AG04450 (cell line): ENCODE data around the gene ZDHHC16. TPM values are rescaled to one million over a fixed set of nuclear protein-coding genes. Genes with fewer than 3 reads are reported as not detected.

Experiments
- CTCF ChIA-PET: fragments of 300-600, 350-600 bp; formaldehyde crosslinking; extraction: SDS; loops from one replicate; lab custom pipeline; 2022; ENCODE audit warnings: antibody characterized with exemption, inconsistent platforms; lab: Charles Lee
- POLR2A ChIA-PET: fragments of 350-600 bp; formaldehyde crosslinking; extraction: SDS; loops from one replicate; lab custom pipeline; 2021; ENCODE audit warnings: antibody characterized with exemption, inconsistent platforms; lab: Yijun Ruan, JAX
- DNase-seq: peaks from one replicate; pipeline ENCODE4 v3.0.0-alpha.2; 2011; ENCODE audit warnings: low read depth, low spot score
- H3K27ac ChIP-seq: one replicate; pipeline ENCODE4 v1.5.1; 2012; ENCODE audit warnings: low read depth, low read length, control low read depth
- H3K27me3 ChIP-seq: one replicate; pipeline ENCODE4 v1.6.0; 2012; ENCODE audit warnings: low read length; ENCODE audit not compliant: control insufficient read depth, insufficient read depth
- H3K4me3 ChIP-seq: 2 replicates; pipeline ENCODE4 v1.5.1; 2011; ENCODE audit warnings: mild to moderate bottlenecking, low read depth, low read length, control low read depth
- H3K9me3 ChIP-seq: 2 replicates; pipeline ENCODE4 v1.5.1; 2012; ENCODE audit warnings: low read length; ENCODE audit not compliant: control insufficient read depth, insufficient read depth
- polyA plus RNA-seq: library from polyadenylated mRNA; depleted of rRNA; stranded (reverse); fragments of >200 nt; gene quantifications from 2 replicates; pipeline ENCODE4 v1.2.3, GENCODE V29; 2011
- TF ChIP-seq, protein P1 (sequence below): IDR thresholded peaks from 2 replicates; pipeline ENCODE4 v1.5.1; 2011; ENCODE audit warnings: low read depth, low read length, control low read depth, inconsistent platforms

Gene ZDHHC16
- polyA plus RNA-seq, 1 experiment: 64.5 TPM

DNA sequence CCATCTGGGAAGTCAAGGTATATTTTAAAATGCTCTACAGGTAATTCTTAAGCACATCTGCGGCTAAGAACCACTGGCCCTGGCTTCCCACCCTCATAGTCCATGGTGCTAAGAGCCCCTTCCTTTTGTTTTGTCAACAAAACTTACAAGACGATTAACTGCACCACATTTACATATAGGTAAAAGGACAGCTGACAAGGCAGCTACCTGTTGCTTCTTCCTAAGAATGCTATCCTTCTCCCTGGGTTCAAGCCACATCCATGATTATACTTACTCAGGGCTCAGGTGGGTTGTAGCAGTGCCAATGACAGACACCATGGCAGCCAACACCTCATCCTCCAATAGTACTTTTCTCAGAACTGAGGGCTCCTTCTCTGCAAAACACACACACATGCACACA is 16.3 kb downstream of the ZDHHC16 start:
- Histone ChIP-seq H3K4me3 (no peak overlapping the region), H3K27ac (peak overlapping the region; percentile 21), H3K27me3 (no peaks in the 10 kb centered on the region), H3K9me3 (no peaks in the 10 kb centered on the region)
- POLR2A ChIA-PET: no interaction called here
- DNase-seq: no peak
- CTCF ChIA-PET: interaction anchor here (0.6 to 2.9 kb wide), 2 partner anchors 82 to 91 kb away, joined by 4 to 27 read pairs; no protein-coding TSS in a partner anchor
- TF ChIP-seq, protein P1, sequence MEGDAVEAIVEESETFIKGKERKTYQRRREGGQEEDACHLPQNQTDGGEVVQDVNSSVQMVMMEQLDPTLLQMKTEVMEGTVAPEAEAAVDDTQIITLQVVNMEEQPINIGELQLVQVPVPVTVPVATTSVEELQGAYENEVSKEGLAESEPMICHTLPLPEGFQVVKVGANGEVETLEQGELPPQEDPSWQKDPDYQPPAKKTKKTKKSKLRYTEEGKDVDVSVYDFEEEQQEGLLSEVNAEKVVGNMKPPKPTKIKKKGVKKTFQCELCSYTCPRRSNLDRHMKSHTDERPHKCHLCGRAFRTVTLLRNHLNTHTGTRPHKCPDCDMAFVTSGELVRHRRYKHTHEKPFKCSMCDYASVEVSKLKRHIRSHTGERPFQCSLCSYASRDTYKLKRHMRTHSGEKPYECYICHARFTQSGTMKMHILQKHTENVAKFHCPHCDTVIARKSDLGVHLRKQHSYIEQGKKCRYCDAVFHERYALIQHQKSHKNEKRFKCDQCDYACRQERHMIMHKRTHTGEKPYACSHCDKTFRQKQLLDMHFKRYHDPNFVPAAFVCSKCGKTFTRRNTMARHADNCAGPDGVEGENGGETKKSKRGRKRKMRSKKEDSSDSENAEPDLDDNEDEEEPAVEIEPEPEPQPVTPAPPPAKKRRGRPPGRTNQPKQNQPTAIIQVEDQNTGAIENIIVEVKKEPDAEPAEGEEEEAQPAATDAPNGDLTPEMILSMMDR: no peak

DNA sequence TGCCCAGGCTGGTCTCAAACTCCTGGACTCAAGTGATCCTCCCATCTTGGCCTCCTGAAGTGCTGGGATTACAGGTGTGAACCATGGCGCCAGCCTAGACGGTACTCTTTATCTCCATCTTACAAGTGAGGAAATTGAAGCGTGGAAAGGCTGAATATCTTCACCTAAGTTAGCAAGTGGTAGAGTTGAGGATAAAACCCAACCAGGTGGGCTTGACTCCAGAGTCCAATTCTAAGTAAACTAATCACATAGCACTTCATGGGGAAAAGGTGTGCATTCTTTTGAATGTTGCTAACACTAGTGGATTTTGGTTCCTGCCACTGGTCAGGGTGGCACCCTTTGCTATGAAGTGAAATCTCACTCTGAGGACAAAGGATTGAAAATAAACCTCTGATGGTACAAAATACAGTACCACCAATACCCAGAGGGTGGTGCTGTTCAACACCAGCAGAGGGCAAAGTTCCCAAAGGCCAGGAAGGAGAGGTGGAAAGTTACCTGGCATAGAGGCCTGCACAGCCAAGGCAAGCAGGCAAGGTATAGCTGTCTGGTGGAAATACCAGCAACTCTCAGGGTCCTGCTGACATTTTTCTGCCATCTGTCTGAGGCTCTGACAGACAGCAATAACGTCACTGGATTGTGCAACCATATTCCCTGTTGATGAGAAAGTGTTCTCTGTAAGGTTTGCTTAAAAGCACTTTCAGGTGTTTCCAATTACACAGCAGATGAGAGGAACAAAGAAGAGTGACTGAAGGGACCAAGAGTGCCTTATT is 17.6 kb downstream of the ZDHHC16 start:
- TF ChIP-seq, protein P1: peak; percentile 88
- H3K27me3 ChIP-seq: no peaks in the 10 kb centered on the region
- H3K4me3 ChIP-seq: no peak overlapping the region
- DNase-seq: no peak
- peak overlapping the region; percentile 61 for H3K27ac ChIP-seq
- ChIA-PET POLR2A (no interaction called here), CTCF (interaction anchor here (0.6 to 4.2 kb wide), 23 partner anchors 9 to 268 kb away, joined by 3 to 44 read pairs (median 4); no protein-coding TSS in a partner anchor)
- H3K9me3 ChIP-seq: no peaks in the 10 kb centered on the region

DNA sequence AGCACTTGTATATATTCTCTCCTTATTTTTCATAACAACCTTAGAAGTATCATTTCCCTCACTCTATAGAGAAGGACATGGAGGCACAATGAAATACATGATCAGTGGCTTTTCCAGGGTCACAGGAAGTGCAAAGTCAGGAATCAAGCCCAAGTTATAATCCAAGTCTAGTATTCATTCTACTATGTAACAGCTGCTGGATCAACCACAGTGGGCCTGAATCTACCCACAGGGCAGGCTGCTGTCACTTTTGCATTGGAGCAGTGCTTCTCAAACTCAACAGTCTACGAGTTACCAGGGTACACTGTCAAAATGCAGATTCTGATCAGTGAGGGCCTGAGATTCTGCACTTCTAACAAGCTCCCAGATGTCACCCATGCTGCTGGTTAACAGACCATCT is 18.3 kb downstream of the ZDHHC16 start:
- H3K9me3 ChIP-seq: no peaks in the 10 kb centered on the region
- TF ChIP-seq, protein P1: no peak
- POLR2A ChIA-PET: no interaction called here

DNA sequence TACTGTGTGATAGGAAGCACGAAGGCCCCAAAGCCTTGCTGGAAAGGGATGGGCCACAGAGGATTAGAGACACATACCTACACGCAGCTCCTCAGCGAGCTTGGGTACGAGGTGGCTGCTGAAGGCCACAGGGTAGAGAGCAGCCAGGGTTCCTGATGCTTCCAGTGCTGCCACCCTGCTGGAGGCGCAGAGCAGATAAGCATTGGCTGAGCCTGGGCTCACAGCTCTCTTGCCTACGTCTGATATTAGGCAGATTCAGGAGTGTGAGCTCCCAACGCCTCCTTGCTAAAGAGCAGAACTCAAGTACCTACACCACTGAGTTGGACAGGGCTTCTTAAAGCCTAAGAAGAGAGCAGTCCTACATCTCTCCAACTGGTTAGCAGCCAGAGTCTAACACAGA is 20.0 kb downstream of the ZDHHC16 start:
- ChIA-PET POLR2A (no interaction called here), CTCF (interaction anchor here (0.6 to 4.2 kb wide), 5 partner anchors 14 to 146 kb away, joined by 3 to 44 read pairs (median 4); no protein-coding TSS in a partner anchor)
- no peak for DNase-seq
- TF ChIP-seq, protein P1: no peak
- Histone ChIP-seq H3K9me3 (no peaks in the 10 kb centered on the region), H3K27me3 (no peaks in the 10 kb centered on the region), H3K4me3 (no peak overlapping the region), H3K27ac (no peak overlapping the region)

More for the DNA sequence above, 18.3 kb downstream of the ZDHHC16 start:
- H3K27ac ChIP-seq: peak overlapping the region; percentile 61
- CTCF ChIA-PET: interaction anchor here (0.5 to 4.2 kb wide), 23 partner anchors 9 to 267 kb away, joined by 3 to 44 read pairs (median 4); no protein-coding TSS in a partner anchor
- no peak for DNase-seq
- H3K4me3 ChIP-seq: no peak overlapping the region
- H3K27me3 ChIP-seq: no peaks in the 10 kb centered on the region

DNA sequence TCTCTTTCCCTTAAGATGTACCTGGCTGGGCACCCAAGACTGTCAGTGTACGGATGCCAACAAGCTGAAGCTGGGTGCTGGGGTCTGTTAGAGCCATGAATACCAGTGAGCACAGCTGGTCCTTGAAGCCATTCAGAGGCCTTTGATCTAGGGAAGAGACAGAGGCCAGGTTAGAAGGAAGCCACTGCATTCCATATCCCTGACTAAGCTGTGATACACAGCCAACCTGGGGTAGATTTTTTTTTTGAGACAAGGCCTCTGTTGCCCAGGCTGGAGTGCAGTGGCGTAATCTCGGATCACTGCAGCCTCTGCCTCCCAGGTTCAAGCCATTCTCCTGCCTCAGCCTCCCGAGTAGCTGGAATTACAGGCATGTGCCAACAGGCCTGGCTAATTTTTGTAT is 20.8 kb downstream of the ZDHHC16 start:
- ChIA-PET CTCF (interaction anchor here (1.1 to 4.2 kb wide), 4 partner anchors 13 to 146 kb away, joined by 3 to 44 read pairs (median 6); no protein-coding TSS in a partner anchor), POLR2A (no interaction called here)
- no peak for DNase-seq
- Histone ChIP-seq H3K9me3 (no peaks in the 10 kb centered on the region), H3K4me3 (no peak overlapping the region), H3K27ac (peak overlapping the region; percentile 31), H3K27me3 (no peaks in the 10 kb centered on the region)
- TF ChIP-seq, protein P1: no peak
